Endothelial cell of umbilical vein (primary cell): ENCODE results near the gene XIRP2. TPM values are rescaled to one million over a fixed set of nuclear protein-coding genes. Genes with fewer than 3 reads are reported as not detected.

ENCODE experiments used
- BruUV-seq: library from RNA; stranded (reverse); fragments of 400-500 nt; replicated peaks from 2 replicates; lab custom pipeline; 2021; lab: Mats Ljungman, UMichigan
- CTCF ChIA-PET: fragments of 300-600, 350-600 bp; sonication (Branson Sonifier 250); formaldehyde crosslinking; loops from one replicate; lab custom pipeline; 2021; ENCODE audit warnings: antibody characterized with exemption, inconsistent platforms; lab: Charles Lee
- POLR2A ChIA-PET: fragments of 300-600, 350-600 bp; sonication (Branson Sonifier 250); formaldehyde crosslinking; loops from one replicate; lab custom pipeline; 2021; ENCODE audit warnings: antibody characterized with exemption, inconsistent platforms; lab: Charles Lee
- DNase-seq: peaks from one replicate; pipeline ENCODE4 v3.0.0-alpha.2; 2011; ENCODE audit warnings: low read depth, low spot score
- FAIRE-seq: peaks from 2 replicates; lab custom pipeline; 2011; peaks lifted over from hg19 to GRCh38; lab: Jason Lieb, UNC
- H2AFZ ChIP-seq: 2 replicates; pipeline ENCODE4 v1.6.0; 2012; ENCODE audit warnings: low read depth, low read length, control low read depth, inconsistent platforms
- H3K27ac ChIP-seq: 2 replicates; pipeline ENCODE4 v1.5.1; 2011; ENCODE audit warnings: low read depth, mild to moderate bottlenecking, control low read depth, low read length, moderate library complexity; ENCODE audit not compliant: insufficient read depth
- H3K27me3 ChIP-seq, 2 experiments: 2 replicates each; pipeline versions ENCODE4 v1.6.0 to v1.6.1; 2011; ENCODE audit warnings: low read length in 2 of 2, mixed read lengths in 1 of 2; ENCODE audit not compliant: control insufficient read depth in 2 of 2, insufficient read depth in 2 of 2
- H3K36me3 ChIP-seq, 2 experiments: 2 replicates in 1 of 2; 3 replicates in 1 of 2; pipeline ENCODE4 v1.5.1; 2011; ENCODE audit warnings: low read length in 2 of 2, mild to moderate bottlenecking in 1 of 2, moderate library complexity in 1 of 2; ENCODE audit not compliant: control insufficient read depth in 2 of 2, insufficient read depth in 2 of 2; ENCODE audit errors: extremely low read depth in 1 of 2
- H3K4me1 ChIP-seq: 3 replicates; pipeline ENCODE4 v1.5.1; 2011; ENCODE audit warnings: mild to moderate bottlenecking, low read length; ENCODE audit not compliant: control insufficient read depth, insufficient read depth; ENCODE audit errors: extremely low read depth
- H3K4me2 ChIP-seq: 2 replicates; pipeline ENCODE4 v1.6.1; 2011; ENCODE audit warnings: low read length, control low read depth, mixed read lengths; ENCODE audit not compliant: insufficient read depth
- H3K4me3 ChIP-seq, 3 experiments: fragments of 200-600 bp in 1 of 3; sonication (generic), shearing (Covaris generic) in 1 of 3; replicated peaks in 1 of 3; 2 replicates each; pipeline ENCODE4 v1.5.1; 2011 to 2016; ENCODE audit warnings: control low read depth in 3 of 3, low read length in 3 of 3, mild to moderate bottlenecking in 2 of 3, inconsistent platforms in 1 of 3, low read depth in 1 of 3, moderate library complexity in 1 of 3; ENCODE audit not compliant: insufficient read depth in 1 of 3
- H3K79me2 ChIP-seq: 2 replicates; pipeline ENCODE4 v1.6.0; 2012; ENCODE audit warnings: low read length, inconsistent platforms; ENCODE audit not compliant: control insufficient read depth, insufficient read depth
- H3K9ac ChIP-seq: replicated peaks from 2 replicates; pipeline ENCODE3; 2011; ENCODE audit warnings: low read length, control low read depth; ENCODE audit not compliant: insufficient read depth; ENCODE audit errors: extremely low read depth
- H3K9me1 ChIP-seq: replicated peaks from 3 replicates; pipeline ENCODE4 v1.6.0; 2011; ENCODE audit warnings: mild to moderate bottlenecking, low read length; ENCODE audit not compliant: control insufficient read depth, insufficient read depth; ENCODE audit errors: extremely low read depth
- H3K9me3 ChIP-seq: replicated peaks from 2 replicates; pipeline ENCODE4 v1.5.1; 2012; ENCODE audit warnings: low read length, inconsistent platforms; ENCODE audit not compliant: control insufficient read depth, insufficient read depth
- H4K20me1 ChIP-seq: replicated peaks from 2 replicates; pipeline ENCODE3; 2011; ENCODE audit warnings: mild to moderate bottlenecking, low read length; ENCODE audit not compliant: control insufficient read depth, insufficient read depth; ENCODE audit errors: extremely low read depth
- JUN ChIP-seq: IDR thresholded peaks from 2 replicates; pipeline ENCODE4 v1.6.1; 2011; ENCODE audit warnings: borderline replicate concordance, low read depth; ENCODE audit not compliant: insufficient read length, insufficient read depth
- dilution Hi-C: fragments of 300-500 bp; cut with MboI; formaldehyde crosslinking; loops from one replicate; pipeline ENCODE4 v1.15.0; 2019; ENCODE audit warnings: low sequenced_read_pairs; ENCODE audit not compliant: extremely low pct_ligation_motif_present
- intact Hi-C: fragments of 100-400 bp; cut with micrococcal nuclease; formaldehyde crosslinking; loops from one replicate; pipeline ENCODE4 v1.10.0; 2022
- polyA plus RNA-seq, 4 experiments: library from polyadenylated mRNA; depleted of rRNA in 3 of 4; stranded (reverse) in 3 of 4; unstranded in 1 of 4; fragments of >200 nt; gene quantifications; 2 replicates each; pipeline versions ENCODE4 v1.2.1 to v1.2.3, GENCODE V29; 2011 to 2012; ENCODE audit warnings: missing spikeins in 1 of 4
- total RNA-seq: library from RNA; stranded (reverse); gene quantifications from 2 replicates; pipeline ENCODE4 v1.2.3, GENCODE V29; 2021
- TF ChIP-seq, protein P1 (sequence below), 2 donors: IDR thresholded peaks; 1 replicate in 1 of 2; 2 replicates in 1 of 2; pipeline ENCODE4 v1.5.1; 2011; ENCODE audit warnings: low read length in 2 of 2, mild to moderate bottlenecking in 2 of 2, moderate library complexity in 2 of 2, control low read depth in 1 of 2, inconsistent platforms in 1 of 2, low read depth in 1 of 2; ENCODE audit not compliant: insufficient read depth in 1 of 2; ENCODE audit errors: extremely low read depth in 1 of 2

The XIRP2 gene
- total and polyA plus RNA-seq, 2 donors (not counting 3 experiments of a cell fraction or from before 2014, with no cell fraction given), result 0.08 to 0.66 TPM

DNA sequence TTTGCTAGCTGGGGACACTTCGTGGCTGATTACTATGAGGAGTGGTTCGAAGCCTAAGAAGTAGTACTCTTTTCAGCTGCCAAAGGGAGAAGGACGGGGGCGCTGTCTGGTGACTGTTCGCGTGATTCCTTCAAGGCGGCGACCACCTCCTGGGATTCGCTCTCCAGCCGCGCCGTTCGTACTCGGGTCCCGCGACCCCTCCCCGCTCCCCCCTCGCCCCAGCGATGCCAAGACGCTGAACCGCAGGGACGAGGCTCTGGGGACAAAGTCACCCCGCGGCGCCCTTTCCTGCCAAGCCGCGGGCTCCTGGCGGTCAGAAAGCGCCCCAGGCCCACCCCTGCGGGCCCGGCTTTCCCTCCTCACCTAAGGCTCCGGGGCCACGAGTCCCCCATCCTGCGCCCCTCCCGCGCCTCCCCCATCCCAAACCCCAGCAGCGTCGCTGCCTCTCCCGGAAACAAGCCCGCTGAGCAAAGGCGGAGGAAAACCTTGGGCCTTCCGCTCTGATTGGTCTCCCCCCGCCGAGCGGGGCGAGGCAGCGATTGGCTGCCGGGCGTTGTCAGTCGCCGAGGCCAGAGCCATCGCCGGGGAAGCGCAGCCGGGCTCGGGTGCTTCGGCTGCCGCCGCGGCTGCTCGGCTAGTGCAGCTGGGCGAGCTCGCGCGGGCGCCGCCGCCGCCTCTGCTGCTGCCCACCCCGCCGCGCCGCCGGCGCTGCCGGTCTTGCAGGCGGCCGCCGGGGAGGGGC, 404.3 kb downstream of the XIRP2 start, which contains the start of gene B3GALT1:
Gene B3GALT1, plus strand, starts transcription at position 572 of the 742 bp plus-strand sequence.
- peaks cover 19% of the 10 kb centered on the region for H3K4me1 ChIP-seq
- H3K79me2 ChIP-seq, result no peaks in the 10 kb centered on the region
- H3K9me1 ChIP-seq, result no peaks in the 10 kb centered on the region
- intact Hi-C loops, result loop anchor here (1.0 to 10.0 kb wide), 3 partner anchors 217 to 955 kb away; partner anchors contain the start of gene STK39
- H3K9me3 ChIP-seq, result no peaks in the 10 kb centered on the region
- ChIA-PET POLR2A (no interaction called here), CTCF (interaction anchor here (2.1 to 2.9 kb wide), 2 partner anchors 12 to 827 kb away, joined by 5 to 15 read pairs; no protein-coding TSS in a partner anchor)
- no peak for TF ChIP-seq JUN
- TF ChIP-seq, protein P1, sequence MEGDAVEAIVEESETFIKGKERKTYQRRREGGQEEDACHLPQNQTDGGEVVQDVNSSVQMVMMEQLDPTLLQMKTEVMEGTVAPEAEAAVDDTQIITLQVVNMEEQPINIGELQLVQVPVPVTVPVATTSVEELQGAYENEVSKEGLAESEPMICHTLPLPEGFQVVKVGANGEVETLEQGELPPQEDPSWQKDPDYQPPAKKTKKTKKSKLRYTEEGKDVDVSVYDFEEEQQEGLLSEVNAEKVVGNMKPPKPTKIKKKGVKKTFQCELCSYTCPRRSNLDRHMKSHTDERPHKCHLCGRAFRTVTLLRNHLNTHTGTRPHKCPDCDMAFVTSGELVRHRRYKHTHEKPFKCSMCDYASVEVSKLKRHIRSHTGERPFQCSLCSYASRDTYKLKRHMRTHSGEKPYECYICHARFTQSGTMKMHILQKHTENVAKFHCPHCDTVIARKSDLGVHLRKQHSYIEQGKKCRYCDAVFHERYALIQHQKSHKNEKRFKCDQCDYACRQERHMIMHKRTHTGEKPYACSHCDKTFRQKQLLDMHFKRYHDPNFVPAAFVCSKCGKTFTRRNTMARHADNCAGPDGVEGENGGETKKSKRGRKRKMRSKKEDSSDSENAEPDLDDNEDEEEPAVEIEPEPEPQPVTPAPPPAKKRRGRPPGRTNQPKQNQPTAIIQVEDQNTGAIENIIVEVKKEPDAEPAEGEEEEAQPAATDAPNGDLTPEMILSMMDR (IDR thresholded peaks at IDR 0.05; ENCODE audit: extremely low read depth in 1 of 2, insufficient read depth in 1 of 2, low read depth in 1 of 2, low read length in 2 of 2), result peak in 1 of 2 donors; percentile 51
- H3K4me2 ChIP-seq, result peak within 1 kb of the TSS; percentile 65
- FAIRE-seq (no peak), DNase-seq (peak; percentile 87)
- H3K4me3 ChIP-seq, result peak within 1 kb of the TSS; percentile 50 to 82 (median 69)
- BruUV-seq, result no TSS peak
- H3K27me3 ChIP-seq, result peaks cover 8 to 38% of the 10 kb centered on the region in 2 experiments
- peak within 1 kb of the TSS; percentile 98 for H2AFZ ChIP-seq
- dilution Hi-C loops, result no loop called here
- H3K9ac ChIP-seq, result peak within 1 kb of the TSS; percentile 37
- H3K27ac ChIP-seq, result no peak within 1 kb of the TSS
- no peaks in the 10 kb centered on the region for H3K36me3 ChIP-seq
- H4K20me1 ChIP-seq, result no peaks in the 10 kb centered on the region
